ENCODE data around the gene ZNF346. TPM values are rescaled to one million over a fixed set of nuclear protein-coding genes. Genes with fewer than 3 reads are reported as not detected.
A peak's percentile ranks its signal among the peaks of the same experiment; 100 is the strongest.

ZNF346 gene
- total and polyA plus RNA-seq, 4 donors: 27.4 to 43.9 (median 32.7) TPM

- Histone ChIP-seq H3K4me1 (ENCODE audit: control insufficient read depth, insufficient read depth, low read length) (peaks cover 5% of the 10 kb centered on the region), H3K4me3 (ENCODE audit: low read depth, low read length) (no peak overlapping the region), H3K9me3 (ENCODE audit: control insufficient read depth, insufficient read depth, low read length) (no peaks in the 10 kb centered on the region), H3K27me3 (ENCODE audit: control insufficient read depth, insufficient read depth, low read length) (no peaks in the 10 kb centered on the region), H3K27ac (ENCODE audit: low read depth, low read length) (no peak overlapping the region), H3K36me3 (ENCODE audit: control insufficient read depth, insufficient read depth, low read length) (no peaks in the 10 kb centered on the region)
- no peak for DNase-seq (ENCODE audit: low read depth in 4 of 6, low spot score in 6 of 6)
- WGBS (ENCODE audit: insufficient coverage): 48% methylated on average over 6 of the region's 9 CpGs
These were observed 81.2 kb downstream of the ZNF346 start for GRCh38 chr5:177103523-177104253.

GRCh38 chr5:177105691-177106476 is 83.4 kb downstream of the ZNF346 start:
- no peak for DNase-seq (ENCODE audit: low read depth in 4 of 6, low spot score in 6 of 6)
- no peaks in the 10 kb centered on the region for H3K36me3 ChIP-seq (ENCODE audit: control insufficient read depth, insufficient read depth, low read length)
- H3K4me3 ChIP-seq (ENCODE audit: low read depth, low read length): no peak overlapping the region
- H3K9me3 ChIP-seq (ENCODE audit: control insufficient read depth, insufficient read depth, low read length): no peaks in the 10 kb centered on the region
- 78% methylated on average over 16 of the region's 24 CpGs for WGBS (ENCODE audit: insufficient coverage)
- no peak overlapping the region for H3K27ac ChIP-seq (ENCODE audit: low read depth, low read length)
- H3K4me1 ChIP-seq (ENCODE audit: control insufficient read depth, insufficient read depth, low read length): no peaks in the 10 kb centered on the region
- no peaks in the 10 kb centered on the region for H3K27me3 ChIP-seq (ENCODE audit: control insufficient read depth, insufficient read depth, low read length)

GRCh38 chr5:177107159-177107558 is 84.7 kb downstream of the ZNF346 start:
- Histone ChIP-seq H3K36me3 (ENCODE audit: control insufficient read depth, insufficient read depth, low read length) (no peaks in the 10 kb centered on the region), H3K4me1 (ENCODE audit: control insufficient read depth, insufficient read depth, low read length) (peaks cover 6% of the 10 kb centered on the region), H3K27me3 (ENCODE audit: control insufficient read depth, insufficient read depth, low read length) (no peaks in the 10 kb centered on the region), H3K9me3 (ENCODE audit: control insufficient read depth, insufficient read depth, low read length) (no peaks in the 10 kb centered on the region), H3K4me3 (ENCODE audit: low read depth, low read length) (no peak overlapping the region), H3K27ac (ENCODE audit: low read depth, low read length) (no peak overlapping the region)
- DNase-seq (ENCODE audit: low read depth in 4 of 6, low spot score in 6 of 6): no peak
- 65% methylated on average over 4 of the region's 4 CpGs for WGBS (ENCODE audit: insufficient coverage)

- Histone ChIP-seq H3K27ac (ENCODE audit: low read depth, low read length) (no peak overlapping the region), H3K4me1 (ENCODE audit: control insufficient read depth, insufficient read depth, low read length) (peaks cover 9% of the 10 kb centered on the region)
- 64% methylated on average over 8 of the region's 9 CpGs for WGBS (ENCODE audit: insufficient coverage)
These were observed 87.3 kb downstream of the ZNF346 start for GRCh38 chr5:177109810-177110209.

GRCh38 chr5:177111720-177112394 is 89.4 kb downstream of the ZNF346 start:
- DNase-seq (ENCODE audit: low read depth in 4 of 6, low spot score in 6 of 6): peak in 4 of 6 donors; percentile 38 to 92 (median 69)
- Histone ChIP-seq H3K27me3 (ENCODE audit: control insufficient read depth, insufficient read depth, low read length) (no peaks in the 10 kb centered on the region), H3K27ac (ENCODE audit: low read depth, low read length) (no peak overlapping the region), H3K4me1 (ENCODE audit: control insufficient read depth, insufficient read depth, low read length) (peaks cover 16% of the 10 kb centered on the region), H3K36me3 (ENCODE audit: control insufficient read depth, insufficient read depth, low read length) (no peaks in the 10 kb centered on the region), H3K4me3 (ENCODE audit: low read depth, low read length) (no peak overlapping the region), H3K9me3 (ENCODE audit: control insufficient read depth, insufficient read depth, low read length) (no peaks in the 10 kb centered on the region)
- WGBS (ENCODE audit: insufficient coverage): 25% methylated on average over 8 of the region's 12 CpGs

More at GRCh38 chr5:177109810-177110209, 87.3 kb downstream of the ZNF346 start:
- no peak overlapping the region for H3K4me3 ChIP-seq (ENCODE audit: low read depth, low read length)
- H3K36me3 ChIP-seq (ENCODE audit: control insufficient read depth, insufficient read depth, low read length): no peaks in the 10 kb centered on the region
- no peaks in the 10 kb centered on the region for H3K9me3 ChIP-seq (ENCODE audit: control insufficient read depth, insufficient read depth, low read length)
- peak in 1 of 6 donors; percentile 21 for DNase-seq (ENCODE audit: low read depth in 4 of 6, low spot score in 6 of 6)
- no peaks in the 10 kb centered on the region for H3K27me3 ChIP-seq (ENCODE audit: control insufficient read depth, insufficient read depth, low read length)

GRCh38 chr5:177112589-177113220 is 90.2 kb downstream of the ZNF346 start:
- no peak overlapping the region for H3K27ac ChIP-seq (ENCODE audit: low read depth, low read length)
- no peak overlapping the region for H3K4me3 ChIP-seq (ENCODE audit: low read depth, low read length)
- peaks cover 23% of the 10 kb centered on the region for H3K4me1 ChIP-seq (ENCODE audit: control insufficient read depth, insufficient read depth, low read length)
- no peaks in the 10 kb centered on the region for H3K9me3 ChIP-seq (ENCODE audit: control insufficient read depth, insufficient read depth, low read length)
- WGBS (ENCODE audit: insufficient coverage): 79% methylated on average over 4 of the region's 5 CpGs
- H3K36me3 ChIP-seq (ENCODE audit: control insufficient read depth, insufficient read depth, low read length): no peaks in the 10 kb centered on the region
- DNase-seq (ENCODE audit: low read depth in 4 of 6, low spot score in 6 of 6): no peak
- no peaks in the 10 kb centered on the region for H3K27me3 ChIP-seq (ENCODE audit: control insufficient read depth, insufficient read depth, low read length)

GRCh38 chr5:177113566-177114424 is 91.3 kb downstream of the ZNF346 start:
- 17% methylated on average over 12 of the region's 14 CpGs for WGBS (ENCODE audit: insufficient coverage)
- DNase-seq (ENCODE audit: low read depth in 4 of 6, low spot score in 6 of 6): peak in 5 of 6 donors; percentile 57 to 95 (median 76)

GRCh38 chr5:177116631-177117373 is 94.3 kb downstream of the ZNF346 start:
- 8% methylated on average over 42 of the region's 49 CpGs for WGBS (ENCODE audit: insufficient coverage)
- no peaks in the 10 kb centered on the region for H3K36me3 ChIP-seq (ENCODE audit: control insufficient read depth, insufficient read depth, low read length)
- H3K27ac ChIP-seq (ENCODE audit: low read depth, low read length): peak overlapping the region; percentile 88
- DNase-seq (ENCODE audit: low read depth in 4 of 6, low spot score in 6 of 6): peak in 5 of 6 donors; percentile 60 to 97 (median 81)
- no peaks in the 10 kb centered on the region for H3K27me3 ChIP-seq (ENCODE audit: control insufficient read depth, insufficient read depth, low read length)
- peak overlapping the region; percentile 37 for H3K4me3 ChIP-seq (ENCODE audit: low read depth, low read length)
- no peaks in the 10 kb centered on the region for H3K9me3 ChIP-seq (ENCODE audit: control insufficient read depth, insufficient read depth, low read length)
- peaks cover 21% of the 10 kb centered on the region for H3K4me1 ChIP-seq (ENCODE audit: control insufficient read depth, insufficient read depth, low read length)

More at GRCh38 chr5:177113566-177114424, 91.3 kb downstream of the ZNF346 start:
- H3K9me3 ChIP-seq (ENCODE audit: control insufficient read depth, insufficient read depth, low read length): no peaks in the 10 kb centered on the region
- no peaks in the 10 kb centered on the region for H3K27me3 ChIP-seq (ENCODE audit: control insufficient read depth, insufficient read depth, low read length)
- H3K4me1 ChIP-seq (ENCODE audit: control insufficient read depth, insufficient read depth, low read length): peaks cover 23% of the 10 kb centered on the region
- H3K4me3 ChIP-seq (ENCODE audit: low read depth, low read length): no peak overlapping the region
- H3K27ac ChIP-seq (ENCODE audit: low read depth, low read length): no peak overlapping the region
- no peaks in the 10 kb centered on the region for H3K36me3 ChIP-seq (ENCODE audit: control insufficient read depth, insufficient read depth, low read length)

Data from spinal cord (tissue), 10 donors.